Hypothalamus (tissue), 51 donors: ENCODE measurements around the gene WDR31.
A peak's percentile ranks its signal among the peaks of the same experiment; 100 is the strongest.
"Not testable (repeated sequence)": the region's sequence is repeated elsewhere in the genome, so short reads cannot be mapped to it uniquely, and the experiment has no call there.

Experiments
- DNase-seq, 51 donors: peaks; one replicate each; lab custom pipeline; 2025; lab: John Stamatoyannopoulos, UW

WDR31 gene

DNA sequence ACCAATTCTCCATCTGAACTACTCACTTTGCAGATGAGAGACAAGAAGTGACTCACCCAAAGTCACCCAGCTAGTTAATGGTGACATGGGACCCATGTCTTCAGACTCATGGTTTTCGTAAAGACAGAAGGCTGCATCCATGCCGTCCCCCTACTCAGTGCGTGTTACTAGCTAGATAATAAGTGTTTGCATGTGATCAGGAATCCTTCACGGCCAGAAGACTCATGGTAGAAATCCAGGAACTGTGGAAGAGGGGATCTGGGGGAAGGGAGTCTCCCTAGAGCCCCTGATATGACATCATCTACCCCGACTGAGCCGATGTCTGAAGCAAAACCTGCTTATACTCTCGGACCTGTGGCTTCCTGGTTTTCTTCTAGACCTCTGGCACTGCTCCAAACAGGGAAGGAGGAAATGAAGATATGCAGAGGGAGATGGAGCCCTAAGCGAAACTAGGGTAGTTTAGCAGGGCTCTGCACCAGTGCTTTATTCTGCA, 40.2 kb downstream of the WDR31 start:
- DNase-seq = no peak

DNA sequence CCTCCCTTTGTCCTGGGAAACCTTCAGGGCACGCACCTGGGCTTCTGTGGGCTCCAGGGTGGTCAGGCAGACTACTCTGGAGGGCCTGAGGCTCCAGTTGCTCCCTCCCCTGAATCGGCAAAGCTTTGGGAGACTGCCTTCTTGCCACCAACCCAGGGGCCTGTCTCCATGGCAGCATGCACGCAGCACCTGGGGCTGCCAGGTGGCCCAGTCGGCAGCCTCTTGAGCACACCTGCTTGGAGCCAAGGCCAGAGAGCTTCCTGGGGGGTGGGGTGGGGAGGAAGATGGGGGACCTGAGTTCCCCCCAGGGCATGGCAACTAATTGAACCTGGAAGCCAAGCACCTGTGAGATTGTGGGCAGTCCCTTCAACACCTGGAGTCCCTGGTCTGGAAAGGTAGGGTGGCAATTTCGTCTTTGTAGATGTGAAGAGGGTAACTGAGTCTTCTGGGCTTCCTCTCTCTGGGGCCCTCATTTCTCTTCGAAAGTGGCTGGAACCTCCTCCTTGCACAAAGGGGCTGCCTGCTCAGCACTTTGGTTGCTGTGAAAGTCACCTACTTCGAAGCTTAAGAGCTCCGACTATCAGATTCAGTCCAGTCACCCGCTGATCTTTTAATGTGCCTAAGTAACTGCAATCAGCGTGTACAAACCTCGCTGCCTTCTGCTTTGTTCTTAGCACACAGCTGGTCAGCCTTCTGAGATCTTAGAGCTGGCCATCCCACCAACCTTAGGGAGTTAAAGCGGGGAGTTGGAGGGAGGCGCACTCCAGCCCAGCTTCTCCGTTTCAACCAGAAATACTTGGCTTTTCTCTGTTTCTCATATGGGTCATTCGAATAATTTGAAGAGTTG, 40.9 kb downstream of the WDR31 start:
- DNase-seq = no peak

DNA sequence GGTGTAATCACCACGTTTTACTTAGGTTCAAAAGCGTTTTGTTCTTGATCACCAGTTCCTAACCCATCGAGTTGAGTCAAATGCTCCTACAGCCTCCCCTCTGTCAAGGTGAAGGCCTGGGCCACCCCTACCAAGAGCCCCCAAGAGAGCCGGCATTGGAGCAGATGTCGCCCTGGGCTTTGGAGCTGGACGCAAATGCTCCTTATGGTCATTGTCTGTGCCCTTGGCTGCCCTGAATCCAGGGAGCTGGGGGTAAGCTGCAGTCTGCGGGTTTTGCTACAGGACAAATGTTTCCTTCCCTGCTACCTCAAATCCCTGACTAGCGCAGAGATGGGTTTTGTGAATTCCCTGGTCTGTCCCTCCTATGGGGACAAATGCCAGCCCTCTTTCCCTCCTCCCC, 41.8 kb downstream of the WDR31 start:
- DNase-seq = no peak

DNA sequence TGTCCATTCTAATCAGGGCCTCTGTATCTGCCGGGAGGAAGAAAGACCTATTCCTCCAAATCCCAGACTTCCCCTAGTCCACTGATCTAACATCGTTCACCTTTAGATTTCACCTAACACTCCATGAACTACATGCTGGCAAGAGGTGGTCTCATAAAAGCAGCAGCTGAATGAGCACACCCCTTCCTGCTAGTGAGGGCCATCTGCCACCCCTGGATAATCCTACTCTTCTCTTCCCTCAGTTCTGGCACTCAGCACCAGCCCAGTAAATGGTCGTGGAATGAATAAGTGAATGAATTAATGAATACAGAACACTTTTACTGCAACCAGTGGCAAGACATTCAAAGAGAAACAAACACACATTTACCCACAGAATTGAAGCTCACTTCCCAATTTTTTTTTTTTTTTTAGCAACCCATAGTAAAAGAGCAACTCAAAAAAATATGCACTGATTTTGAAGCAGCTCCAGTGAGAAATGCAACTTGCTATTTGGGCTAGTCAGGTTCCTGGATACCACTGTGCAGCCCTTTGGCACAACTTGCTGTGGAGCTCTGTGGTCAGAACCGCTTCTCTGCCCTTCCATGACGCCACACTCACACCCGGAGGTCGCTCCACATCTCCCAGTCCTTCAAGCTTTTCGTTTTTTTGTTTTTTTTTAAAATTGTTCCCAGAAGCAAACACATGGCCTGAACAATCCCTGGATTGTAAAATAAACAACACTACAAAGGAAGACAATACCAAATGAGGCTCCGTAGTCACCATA, 43.1 kb downstream of the WDR31 start:
- no peak for DNase-seq

DNA sequence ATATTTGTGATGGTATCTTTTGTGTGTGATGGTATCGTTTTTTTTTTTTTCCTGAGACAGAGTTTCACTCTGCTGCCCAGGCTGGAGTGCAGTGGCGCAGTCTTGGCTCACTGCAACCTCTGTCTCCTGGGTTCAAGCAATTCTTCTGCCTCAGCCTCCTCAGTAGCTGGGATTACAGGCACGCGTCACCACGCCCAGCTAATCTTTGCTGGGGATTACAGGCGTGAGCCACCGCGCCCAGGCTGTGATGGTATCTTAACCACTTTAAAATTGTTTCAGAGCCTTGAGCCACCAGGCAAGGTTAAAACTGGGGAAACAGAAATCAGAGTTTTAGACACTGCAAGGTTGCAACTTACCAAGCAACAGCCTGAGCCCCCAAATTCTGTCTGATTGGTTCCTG, 43.8 kb downstream of the WDR31 start:
- not testable (repeated sequence) for DNase-seq

DNA sequence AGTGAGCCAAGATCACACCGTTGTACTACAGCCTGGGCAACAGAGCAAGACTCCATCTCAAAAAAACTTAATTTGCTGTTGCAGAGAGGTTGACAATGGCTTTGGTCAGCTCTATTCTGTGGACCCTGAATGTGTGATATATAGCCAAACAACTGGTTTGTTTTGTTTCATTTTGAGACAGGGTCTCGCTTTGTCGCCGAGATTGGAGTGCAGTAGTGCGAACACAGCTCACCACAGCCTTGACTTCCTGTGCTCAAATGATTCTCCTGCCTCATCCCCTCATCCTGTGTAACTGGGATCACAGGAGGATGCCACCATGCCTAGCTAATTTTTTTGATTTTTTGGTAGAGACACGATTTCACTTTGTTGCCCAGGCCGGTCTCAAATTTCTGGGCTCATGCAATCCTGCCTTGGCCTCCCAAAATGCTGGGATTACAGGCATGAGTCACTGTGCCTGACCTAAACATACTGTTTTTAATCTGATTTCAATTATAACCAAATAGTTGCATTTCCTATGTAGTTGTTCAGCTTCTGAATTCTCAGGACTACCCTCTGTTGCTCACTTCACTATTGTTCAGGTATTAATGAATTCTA, 46.7 kb downstream of the WDR31 start:
- no peak for DNase-seq

DNA sequence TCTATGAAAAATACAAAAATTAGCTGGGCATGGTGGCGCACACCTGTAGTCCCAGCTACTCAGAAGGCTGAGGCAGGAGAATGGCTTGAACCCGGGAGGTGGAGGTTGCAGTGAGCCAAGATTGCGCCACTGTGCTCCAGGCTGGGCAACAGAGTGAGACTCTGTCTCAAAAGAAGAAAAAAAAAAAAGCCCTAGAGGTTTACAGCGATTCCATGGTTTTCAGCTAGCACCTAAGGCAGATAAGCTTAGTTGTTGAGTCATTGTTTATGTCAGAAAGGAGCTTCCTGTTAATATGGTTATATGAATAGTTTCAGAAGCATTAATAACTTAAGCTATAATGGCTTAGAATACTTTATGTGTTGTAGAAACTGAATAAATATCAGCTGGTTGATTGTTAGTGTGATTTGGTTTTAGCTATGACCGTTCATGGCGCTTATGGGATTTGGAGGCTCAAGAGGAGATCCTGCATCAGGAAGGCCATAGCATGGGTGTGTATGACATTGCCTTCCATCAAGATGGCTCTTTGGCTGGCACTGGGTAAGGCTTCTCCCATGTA, 49.9 kb downstream of the WDR31 start:
- no peak for DNase-seq

DNA sequence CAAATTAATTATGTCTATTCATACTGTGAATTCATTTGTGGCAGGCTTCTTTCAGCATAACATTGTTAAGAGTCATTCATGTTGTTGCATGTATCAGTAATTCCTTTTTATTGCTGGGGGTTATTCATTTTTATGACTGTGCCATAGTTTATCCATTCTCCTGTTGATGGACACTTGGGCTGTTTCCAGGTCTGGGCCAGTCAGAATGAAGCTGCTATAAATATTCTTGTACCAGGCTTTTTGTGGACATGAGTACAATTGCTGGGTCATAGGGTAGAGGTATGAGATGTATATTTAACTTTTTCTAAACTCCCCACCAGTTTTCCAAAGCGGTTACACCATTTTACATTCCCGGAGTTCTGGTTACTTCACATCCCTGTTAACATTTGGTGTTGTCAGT, 51.0 kb downstream of the WDR31 start:
- DNase-seq = no peak

DNA sequence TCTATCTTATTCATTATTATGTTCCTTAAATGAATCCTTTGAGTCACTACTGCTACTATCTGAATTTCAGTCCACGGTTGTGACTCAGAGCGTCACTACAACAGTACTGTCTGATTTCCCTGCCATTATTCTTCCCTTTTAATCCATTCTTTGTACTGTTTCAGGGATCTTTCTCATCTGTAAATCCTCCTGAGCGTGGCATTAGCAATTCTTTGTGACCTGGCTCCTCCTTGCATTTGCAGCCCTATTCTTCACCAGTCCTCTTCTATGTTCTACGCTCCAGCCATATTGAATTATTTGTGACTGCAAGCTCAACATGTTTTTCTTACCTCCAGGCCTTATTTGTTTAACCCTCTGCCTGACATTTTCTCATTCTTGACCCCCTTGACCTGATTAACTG, 58.7 kb downstream of the WDR31 start:
- no peak for DNase-seq

DNA sequence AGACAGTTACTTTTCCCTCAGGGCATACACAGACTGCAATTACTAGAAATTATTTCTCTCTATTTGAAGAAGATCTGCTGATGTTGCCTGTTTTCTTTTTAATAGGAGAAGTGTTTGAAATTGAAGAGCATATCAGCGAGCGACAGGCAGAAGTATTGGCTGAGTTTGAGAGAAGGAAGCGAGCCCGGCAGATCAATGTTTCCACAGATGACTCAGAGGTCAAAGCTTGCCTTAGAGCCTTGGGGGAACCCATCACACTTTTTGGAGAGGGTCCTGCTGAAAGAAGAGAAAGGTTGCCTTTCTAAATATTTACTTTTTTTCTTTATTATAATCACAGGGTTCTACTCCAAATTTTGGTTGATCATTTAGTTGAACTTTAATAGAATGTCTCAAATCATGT, 61.2 kb downstream of the WDR31 start:
- no peak for DNase-seq

DNA sequence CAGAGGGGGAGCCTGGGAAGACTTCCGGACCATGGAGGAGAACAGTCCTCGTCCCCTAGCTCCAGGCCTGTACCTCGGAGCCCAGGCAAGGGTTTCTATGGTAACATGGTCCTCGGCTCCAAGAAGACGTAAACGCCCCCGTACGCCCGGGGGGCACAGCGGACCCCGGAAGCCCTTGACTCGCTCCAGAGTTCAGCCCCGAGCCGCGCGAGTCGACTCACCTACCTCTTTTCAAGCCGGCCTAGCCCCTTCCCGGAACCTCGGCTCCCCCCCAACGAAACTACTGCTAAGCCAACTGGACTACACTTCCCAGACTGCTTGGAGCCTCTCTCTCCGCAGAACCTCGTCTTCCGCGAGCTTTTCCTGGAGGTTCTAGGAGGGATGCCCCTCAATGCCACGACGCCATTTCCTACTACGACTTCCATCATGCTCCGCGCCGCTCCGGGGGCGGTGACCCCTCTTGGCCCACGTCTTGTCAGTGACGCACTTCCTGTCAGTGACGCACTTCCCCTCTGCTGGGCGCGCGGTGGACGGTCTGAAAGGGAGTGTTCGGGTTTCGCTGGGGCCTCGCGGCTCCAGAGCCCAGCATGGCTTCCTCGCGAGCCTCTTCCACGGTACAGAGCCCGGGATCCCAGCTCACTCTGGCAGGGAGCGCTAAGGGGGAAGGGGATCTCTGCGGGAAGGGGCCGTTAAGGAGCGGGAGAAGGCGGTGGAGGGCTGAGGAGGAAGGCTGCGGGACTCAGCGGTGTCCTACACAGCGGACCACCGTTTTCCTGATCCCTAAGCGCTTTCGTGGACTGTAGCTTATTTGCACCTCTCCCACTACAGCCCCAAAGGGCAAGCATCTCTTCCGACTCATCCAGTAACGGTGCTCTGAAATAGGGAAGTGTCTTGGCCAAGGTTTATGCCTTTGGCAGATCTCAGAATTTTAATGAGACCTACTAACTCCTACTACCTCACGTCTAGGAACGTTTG, 64.6 kb downstream of the WDR31 start, which contains the start of the genes CDC26 and PRPF4:
Gene CDC26, minus strand, starts transcription at position 416 of the 975 bp plus-strand sequence. CDS start 3,065 bp downstream, outside the sequence.
Gene PRPF4, plus strand, starts transcription at position 502 of the 975 bp plus-strand sequence. Its CDS starts 86 bp downstream, at position 588.
- peak; percentile 80 to 99 (median 95) for DNase-seq

DNA sequence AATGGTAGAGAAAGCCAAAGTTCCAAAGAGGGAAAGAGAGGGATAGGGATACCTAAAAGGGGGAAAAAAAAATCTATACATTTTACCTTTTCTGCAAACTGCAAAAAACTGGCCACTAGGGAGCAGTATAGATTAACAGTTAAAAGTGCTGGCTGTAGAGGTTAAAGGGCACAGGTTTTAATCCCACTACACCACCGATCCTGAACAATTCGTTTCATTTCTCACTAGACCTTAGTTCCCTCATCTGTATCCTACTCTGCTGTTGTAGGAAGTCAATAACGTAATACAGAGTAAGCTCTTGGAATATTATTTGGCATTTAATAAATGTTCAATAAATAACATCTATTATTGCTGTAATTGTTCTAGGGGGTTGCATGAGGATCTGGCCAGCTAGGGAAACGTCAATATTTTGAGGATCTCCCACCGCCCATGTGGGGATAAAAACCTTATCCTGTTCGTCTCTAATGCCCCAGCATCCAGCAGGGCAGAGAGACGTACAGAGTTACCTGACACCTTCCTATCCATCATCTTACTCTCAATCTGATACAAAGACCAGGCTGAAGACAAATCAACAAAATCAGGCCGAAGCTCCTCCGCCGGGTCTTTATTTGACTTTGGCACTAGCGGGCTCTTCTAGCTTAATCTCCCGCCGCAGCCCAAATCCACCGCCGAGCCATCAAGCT, 65.5 kb downstream of the WDR31 start:
- DNase-seq = peak in 4 of 51 donors; percentile 12 to 66 (median 36)

DNA sequence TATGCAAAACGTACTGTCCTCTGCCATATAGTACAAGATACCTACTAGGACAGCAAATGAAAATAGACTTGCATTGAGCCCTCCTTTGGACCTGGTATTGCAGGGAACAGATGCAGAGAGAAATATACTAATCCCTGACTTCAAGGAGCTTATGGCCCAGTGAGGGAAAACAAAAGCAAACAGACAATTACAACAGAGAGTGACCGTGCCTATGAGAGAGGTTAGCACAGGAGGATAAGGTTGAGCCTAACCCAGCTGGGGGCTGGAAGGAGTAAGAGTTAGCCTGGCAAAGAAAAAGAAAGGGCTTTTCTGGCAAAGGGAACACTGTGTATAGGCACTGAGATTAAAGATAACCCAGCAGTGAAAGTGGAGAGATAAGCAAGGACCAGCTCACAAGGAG, 70.2 kb downstream of the WDR31 start:
- DNase-seq = no peak

DNA sequence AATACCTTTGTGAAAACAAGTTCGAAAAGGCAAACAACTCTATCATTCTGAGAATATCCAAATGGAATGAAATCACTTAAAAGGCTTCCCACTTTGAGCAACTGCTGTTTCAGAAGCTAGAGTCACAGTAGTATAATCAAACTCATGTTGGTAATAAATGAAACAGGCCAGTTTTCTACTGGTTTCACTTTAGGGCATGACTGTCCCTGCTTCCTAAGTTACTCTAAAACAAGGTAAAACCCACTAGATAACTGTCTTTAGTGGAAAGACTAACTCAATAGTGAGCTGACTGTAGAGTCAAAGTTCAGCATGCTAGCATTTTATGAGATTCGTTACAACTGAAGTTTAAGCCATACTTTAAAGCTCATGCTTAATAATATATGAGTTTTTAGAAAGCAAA, 70.7 kb downstream of the WDR31 start:
- DNase-seq = no peak

DNA sequence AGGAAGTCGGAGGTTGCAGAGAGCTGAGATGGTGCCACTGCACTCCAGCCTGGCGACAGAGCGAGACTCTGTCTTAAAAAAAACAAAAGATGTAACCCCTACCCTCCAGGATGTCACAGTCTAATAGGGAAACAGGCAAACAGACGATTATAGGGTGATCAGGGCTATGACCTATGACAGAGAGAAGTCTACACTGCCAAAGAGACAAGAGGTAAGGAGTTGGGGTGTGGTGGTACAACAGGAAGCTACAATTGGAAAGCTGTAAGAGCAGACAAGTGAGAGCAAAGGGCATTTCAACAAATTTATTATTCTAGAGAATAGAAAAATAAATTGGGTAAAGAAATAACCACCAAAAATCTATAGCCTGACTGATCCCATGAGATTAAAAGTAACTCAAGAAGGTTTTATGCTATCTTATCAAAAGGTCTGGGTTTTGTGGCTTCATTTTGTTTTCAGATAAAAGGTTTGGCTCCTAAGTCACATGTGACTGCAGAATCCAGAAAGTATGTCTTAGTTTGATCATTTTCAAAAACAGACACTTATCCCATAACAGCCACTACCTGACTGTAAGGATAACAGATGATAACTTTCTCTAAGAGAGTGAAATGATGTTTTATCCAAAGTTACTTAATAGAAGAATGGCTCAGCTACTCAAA, 72.0 kb downstream of the WDR31 start:
- no peak for DNase-seq

DNA sequence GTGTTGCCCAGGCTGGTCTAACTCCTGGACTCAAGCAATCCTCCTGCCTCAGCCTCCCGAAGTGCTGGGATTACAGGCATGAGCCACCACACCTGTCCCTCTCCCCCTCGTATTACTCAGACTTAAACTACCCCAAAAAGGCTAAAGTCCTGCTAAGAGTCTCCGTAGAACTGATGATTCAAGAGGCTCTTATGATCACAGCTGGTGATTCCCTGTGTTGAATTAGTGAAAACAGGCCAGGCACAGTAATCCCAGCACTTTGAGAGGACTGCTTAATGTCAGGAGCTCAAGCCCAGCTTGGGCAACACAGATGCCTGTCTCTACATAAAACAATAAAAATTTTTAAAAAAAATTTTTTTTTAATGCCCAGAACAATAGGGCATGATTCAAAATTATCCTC, 73.9 kb downstream of the WDR31 start:
- no peak for DNase-seq
